Activated T-cell treated with anti-CD3 and anti-CD28 coated beads, Interleukin-2, amount 50 U/mL, for 4 hours (primary cell): ENCODE data around the gene TNFRSF11A. TPM values are rescaled to one million over a fixed set of nuclear protein-coding genes. Genes with fewer than 3 reads are reported as not detected.

ENCODE experiments used
- ATAC-seq, 2 donors: fragments of 200-7000 bp; cut with Tn5 transposase; one replicate each; pipeline ENCODE4 v1.10.0; 2021
- DNase-seq: peaks from one replicate; pipeline ENCODE4 v3.0.0-alpha.2; 2020
- H3K27me3 Mint-ChIP-seq: one replicate; pipeline ENCODE4 v1.8.0; 2021; ENCODE audit warnings: low read depth, mixed read lengths
- H3K36me3 Mint-ChIP-seq: one replicate; pipeline ENCODE4 v1.8.0; 2022; ENCODE audit warnings: mixed read lengths; ENCODE audit not compliant: insufficient read depth
- H3K4me1 Mint-ChIP-seq: one replicate; pipeline ENCODE4 v1.8.0; 2021; ENCODE audit warnings: low read depth, mixed read lengths
- H3K4me3 Mint-ChIP-seq: one replicate; pipeline ENCODE4 v1.8.0; 2021; ENCODE audit warnings: mild to moderate bottlenecking, moderate library complexity, mixed read lengths
- H3K9me3 Mint-ChIP-seq: one replicate; pipeline ENCODE4 v1.8.0; 2021; ENCODE audit warnings: mixed read lengths
- total RNA-seq, 3 donors: library from RNA; stranded (reverse); gene quantifications; one replicate each; pipeline ENCODE4 v1.2.1, GENCODE V29; 2021

The TNFRSF11A gene
- total RNA-seq, result 1 to 10 TPM; 1.3 to 2.9 (median 1.7) TPM

DNA sequence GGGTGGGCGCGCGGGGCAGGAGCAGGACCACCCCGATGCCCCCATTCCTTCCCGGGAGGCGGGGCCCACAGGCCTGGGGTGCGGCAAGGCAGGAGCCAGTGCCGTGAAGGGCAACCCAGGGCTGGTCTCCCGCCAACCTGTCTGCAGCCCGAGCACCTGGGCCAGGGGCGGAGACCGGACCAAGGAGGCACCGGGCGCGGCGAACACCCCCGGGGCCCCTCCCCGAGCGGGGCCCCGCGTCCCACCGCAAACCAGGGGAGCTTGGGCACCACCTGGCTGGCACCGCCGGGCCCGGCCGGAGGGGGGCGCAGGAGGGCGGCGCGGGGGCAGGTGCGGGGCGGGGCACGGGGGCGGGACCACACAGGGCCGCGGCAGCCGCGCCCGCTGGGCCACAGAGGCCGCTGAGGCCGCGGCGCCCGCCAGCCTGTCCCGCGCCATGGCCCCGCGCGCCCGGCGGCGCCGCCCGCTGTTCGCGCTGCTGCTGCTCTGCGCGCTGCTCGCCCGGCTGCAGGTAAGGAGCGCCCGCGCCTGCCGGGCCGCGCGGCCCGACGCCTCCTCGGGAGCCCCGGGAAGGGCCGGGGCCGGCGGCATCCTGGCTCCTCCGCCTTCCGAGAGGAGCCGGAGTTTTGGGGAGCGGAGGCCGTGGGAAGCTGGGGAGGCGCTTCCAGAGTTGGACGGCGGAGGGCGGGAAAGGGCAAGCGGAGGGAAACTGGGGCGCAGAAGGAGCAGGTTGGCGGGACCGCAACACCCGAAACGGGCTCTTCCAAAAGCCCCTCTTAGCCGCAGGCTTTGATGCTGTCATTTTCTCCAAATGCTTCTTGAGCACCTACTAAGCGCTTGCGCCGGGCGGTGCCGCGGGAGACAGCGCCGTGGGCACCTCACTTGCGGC lies at the start of gene TNFRSF11A:
TSS of gene TNFRSF11A (plus strand) at position 394 of the 889 bp plus-strand sequence. CDS start at position 437, 43 bp downstream.
- Mint-ChIP-seq H3K9me3 (no peaks in the 10 kb centered on the region), H3K4me1 (peaks cover 35% of the 10 kb centered on the region), H3K36me3 (no peaks in the 10 kb centered on the region), H3K4me3 (peak within 1 kb of the TSS; percentile 80), H3K27me3 (peaks cover 65% of the 10 kb centered on the region)
- DNase-seq, result peak; percentile 51
- peak; percentile 79 to 81 for ATAC-seq

DNA sequence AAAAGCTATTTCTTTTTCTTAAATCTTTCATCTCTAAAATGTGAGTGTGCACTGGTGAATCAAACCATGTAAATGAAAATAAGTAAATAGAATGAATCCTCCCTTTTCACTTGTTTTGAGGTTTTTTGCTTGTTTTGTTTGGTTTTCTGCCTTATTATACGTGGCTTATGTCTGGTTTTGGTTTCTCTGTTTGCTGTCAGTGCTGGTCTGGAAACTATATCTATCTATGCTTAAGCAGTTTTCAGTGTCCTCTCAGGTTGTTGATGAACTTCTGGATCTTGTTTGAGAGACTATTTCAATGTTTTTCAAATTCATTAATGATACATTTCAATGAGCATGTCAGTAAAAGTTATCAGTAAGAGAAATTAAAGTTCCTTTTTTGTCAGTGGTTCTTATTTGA lies 48.1 kb upstream of the TNFRSF11A start:
- DNase-seq (no peak), ATAC-seq (no peak)
- Mint-ChIP-seq H3K9me3 (no peaks in the 10 kb centered on the region), H3K36me3 (peaks cover 26% of the 10 kb centered on the region), H3K4me3 (no peak overlapping the region), H3K27me3 (no peaks in the 10 kb centered on the region), H3K4me1 (peaks cover 11% of the 10 kb centered on the region)

DNA sequence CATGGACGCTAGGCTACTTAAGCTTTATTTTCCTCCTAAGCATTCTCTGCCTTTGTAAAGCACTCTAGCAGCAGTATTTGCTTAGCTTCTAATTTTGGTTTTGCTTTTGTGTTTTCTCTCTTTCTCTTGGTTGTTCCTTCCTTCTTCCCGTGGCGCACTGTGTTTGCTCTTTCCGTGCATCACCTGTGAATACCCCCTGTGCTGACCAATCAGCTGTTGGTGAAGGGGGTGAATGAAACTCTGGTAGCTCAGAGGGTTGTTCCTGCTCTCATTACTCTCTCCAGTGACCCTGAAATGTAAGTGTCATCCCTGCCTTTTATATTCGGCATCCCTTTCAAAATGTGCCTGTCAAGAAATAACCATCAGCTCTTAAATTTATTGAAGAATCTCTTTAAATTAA lies 45.5 kb upstream of the TNFRSF11A start:
- H3K9me3 Mint-ChIP-seq, result no peaks in the 10 kb centered on the region
- peaks cover 17% of the 10 kb centered on the region for H3K4me1 Mint-ChIP-seq
- DNase-seq (no peak), ATAC-seq (no peak)
- no peak overlapping the region for H3K4me3 Mint-ChIP-seq
- no peaks in the 10 kb centered on the region for H3K27me3 Mint-ChIP-seq
- peaks cover 42% of the 10 kb centered on the region for H3K36me3 Mint-ChIP-seq

DNA sequence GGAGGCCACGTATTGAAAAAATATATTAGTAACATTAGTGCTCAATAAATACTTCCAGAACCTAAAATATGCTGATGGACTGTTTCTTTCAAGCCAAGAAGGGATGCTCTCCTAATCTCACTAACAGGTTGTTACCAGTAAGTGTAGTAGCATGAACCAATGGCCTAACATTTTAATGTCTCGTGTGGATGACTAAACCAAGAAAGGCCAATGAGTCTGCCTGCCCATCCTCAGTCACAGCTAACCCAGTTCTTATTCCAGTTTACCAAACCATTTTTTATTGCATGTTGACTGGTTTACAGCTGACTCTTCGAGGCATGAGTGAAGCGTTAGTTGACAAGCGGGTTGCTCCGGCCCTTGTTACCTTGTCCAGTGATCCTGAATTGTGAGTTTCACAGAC lies 45.1 kb upstream of the TNFRSF11A start:
- no peaks in the 10 kb centered on the region for H3K9me3 Mint-ChIP-seq
- H3K4me1 Mint-ChIP-seq, result peaks cover 17% of the 10 kb centered on the region
- no peak overlapping the region for H3K4me3 Mint-ChIP-seq
- H3K27me3 Mint-ChIP-seq, result no peaks in the 10 kb centered on the region
- peaks cover 45% of the 10 kb centered on the region for H3K36me3 Mint-ChIP-seq
- DNase-seq, result no peak
- ATAC-seq, result no peak

DNA sequence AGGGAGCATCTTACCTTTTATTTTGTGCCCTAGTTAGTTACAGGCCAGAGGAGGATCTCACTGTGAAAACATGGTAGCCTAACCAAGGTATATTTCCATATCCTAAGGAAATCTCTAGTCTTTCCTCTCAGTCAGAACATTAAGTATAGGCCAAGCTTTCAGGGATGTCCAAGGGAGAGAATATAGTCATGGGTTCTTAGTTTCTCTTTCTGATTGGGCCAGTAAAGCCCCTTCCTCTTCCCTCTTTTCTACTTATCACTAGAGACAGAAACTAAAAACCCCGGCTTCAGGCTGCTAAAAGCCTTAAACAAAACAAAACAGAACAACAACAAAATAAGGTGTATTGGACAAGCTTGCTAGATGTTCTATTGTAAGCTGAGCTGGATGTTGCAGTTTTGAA lies 44.3 kb upstream of the TNFRSF11A start:
- no peaks in the 10 kb centered on the region for H3K9me3 Mint-ChIP-seq
- DNase-seq, result no peak
- ATAC-seq, result no peak
- H3K27me3 Mint-ChIP-seq, result no peaks in the 10 kb centered on the region
- H3K4me1 Mint-ChIP-seq, result peaks cover 17% of the 10 kb centered on the region
- H3K4me3 Mint-ChIP-seq, result no peak overlapping the region
- peaks cover 45% of the 10 kb centered on the region for H3K36me3 Mint-ChIP-seq

DNA sequence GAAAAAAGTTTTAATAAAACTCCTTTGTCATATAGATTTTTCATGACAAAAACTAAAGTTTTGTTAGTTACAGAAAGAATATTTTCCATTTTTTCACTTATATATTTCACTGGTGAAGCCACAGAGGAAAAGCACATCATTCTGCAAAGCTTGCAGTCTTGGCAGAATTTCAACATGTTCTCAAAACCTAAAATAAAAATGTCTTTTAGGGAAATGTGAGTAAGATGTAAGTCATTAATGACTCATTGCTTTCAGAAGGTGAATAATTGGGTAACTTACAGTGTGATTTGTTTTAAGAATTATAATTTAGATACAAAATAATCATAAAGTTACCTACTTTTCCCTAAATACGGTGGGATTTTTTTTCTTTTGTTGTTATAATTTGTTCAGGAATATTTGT lies 43.4 kb upstream of the TNFRSF11A start:
- Mint-ChIP-seq H3K4me1 (peaks cover 17% of the 10 kb centered on the region), H3K4me3 (no peak overlapping the region), H3K36me3 (peaks cover 46% of the 10 kb centered on the region), H3K27me3 (no peaks in the 10 kb centered on the region), H3K9me3 (no peaks in the 10 kb centered on the region)
- ATAC-seq (peak; percentile 56 to 64), DNase-seq (no peak)

DNA sequence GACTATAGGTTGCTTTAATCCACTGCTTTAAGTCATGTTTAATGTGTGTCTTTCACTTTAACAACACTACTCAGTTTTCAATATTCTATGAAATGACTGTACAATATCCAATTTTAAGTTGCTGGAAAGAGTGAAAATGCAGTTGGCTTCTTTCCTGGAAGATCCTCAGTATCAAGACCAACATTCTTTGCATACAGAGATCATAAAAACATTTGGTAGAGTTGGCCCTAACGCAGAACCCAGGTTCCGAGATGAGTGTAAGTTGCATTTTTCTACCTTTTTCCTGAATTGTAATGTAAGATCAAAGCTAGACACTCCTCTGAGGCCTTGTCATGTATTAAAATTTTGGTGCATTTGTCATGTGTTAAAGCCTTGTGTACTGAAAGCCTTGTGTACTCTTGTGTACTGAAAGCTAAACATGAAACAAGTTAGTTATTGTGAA lies 42.9 kb upstream of the TNFRSF11A start:
- H3K4me3 Mint-ChIP-seq, result no peak overlapping the region
- peaks cover 17% of the 10 kb centered on the region for H3K4me1 Mint-ChIP-seq
- ATAC-seq, result peak; percentile 64 to 65
- peaks cover 43% of the 10 kb centered on the region for H3K36me3 Mint-ChIP-seq
- no peaks in the 10 kb centered on the region for H3K27me3 Mint-ChIP-seq
- no peak for DNase-seq
- H3K9me3 Mint-ChIP-seq, result no peaks in the 10 kb centered on the region

DNA sequence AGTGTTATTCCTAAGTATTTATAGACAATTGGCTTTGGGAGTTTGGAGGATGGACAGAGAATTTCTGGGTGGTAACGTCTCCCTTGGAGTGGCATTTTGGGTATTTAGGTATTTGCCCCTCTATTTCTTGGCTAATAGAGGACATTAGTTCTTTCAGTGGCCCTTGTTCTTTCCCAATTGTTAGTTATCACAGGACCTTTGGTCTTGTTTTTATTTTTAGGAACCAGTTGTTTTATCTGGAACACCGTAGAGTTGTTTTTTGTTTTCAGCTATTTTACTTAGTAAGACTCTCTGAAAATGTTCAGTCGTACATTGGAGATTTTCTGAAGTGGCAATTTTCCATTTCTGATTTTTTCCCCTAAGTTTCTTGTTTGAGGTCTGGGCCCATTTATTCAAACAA lies 40.5 kb upstream of the TNFRSF11A start:
- H3K4me3 Mint-ChIP-seq, result no peak overlapping the region
- H3K36me3 Mint-ChIP-seq, result peaks cover 50% of the 10 kb centered on the region
- DNase-seq (no peak), ATAC-seq (no peak)
- H3K9me3 Mint-ChIP-seq, result no peaks in the 10 kb centered on the region
- H3K4me1 Mint-ChIP-seq, result peaks cover 20% of the 10 kb centered on the region
- no peaks in the 10 kb centered on the region for H3K27me3 Mint-ChIP-seq

DNA sequence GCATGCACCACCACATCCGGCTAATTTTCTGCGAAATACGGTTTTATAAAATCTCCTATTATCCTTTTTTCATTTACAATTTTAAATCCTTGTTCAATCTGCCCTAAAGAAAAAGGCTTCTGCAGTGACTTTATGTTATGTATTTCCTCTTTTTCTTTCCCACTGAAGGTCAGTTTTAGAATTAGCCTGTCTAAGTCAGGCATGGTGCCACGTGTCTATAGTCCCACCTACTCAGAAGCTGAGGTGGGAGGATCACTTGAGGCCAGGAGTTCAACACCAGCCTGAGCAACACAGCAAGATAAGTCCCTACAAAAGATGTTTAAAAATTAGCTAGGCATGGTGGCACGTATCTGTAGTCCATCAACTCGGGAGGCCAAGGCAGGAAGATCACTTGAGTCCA lies 39.8 kb upstream of the TNFRSF11A start:
- DNase-seq (no peak), ATAC-seq (no peak)
- H3K36me3 Mint-ChIP-seq, result peaks cover 50% of the 10 kb centered on the region
- no peak overlapping the region for H3K4me3 Mint-ChIP-seq
- peaks cover 20% of the 10 kb centered on the region for H3K4me1 Mint-ChIP-seq
- no peaks in the 10 kb centered on the region for H3K27me3 Mint-ChIP-seq
- no peaks in the 10 kb centered on the region for H3K9me3 Mint-ChIP-seq

DNA sequence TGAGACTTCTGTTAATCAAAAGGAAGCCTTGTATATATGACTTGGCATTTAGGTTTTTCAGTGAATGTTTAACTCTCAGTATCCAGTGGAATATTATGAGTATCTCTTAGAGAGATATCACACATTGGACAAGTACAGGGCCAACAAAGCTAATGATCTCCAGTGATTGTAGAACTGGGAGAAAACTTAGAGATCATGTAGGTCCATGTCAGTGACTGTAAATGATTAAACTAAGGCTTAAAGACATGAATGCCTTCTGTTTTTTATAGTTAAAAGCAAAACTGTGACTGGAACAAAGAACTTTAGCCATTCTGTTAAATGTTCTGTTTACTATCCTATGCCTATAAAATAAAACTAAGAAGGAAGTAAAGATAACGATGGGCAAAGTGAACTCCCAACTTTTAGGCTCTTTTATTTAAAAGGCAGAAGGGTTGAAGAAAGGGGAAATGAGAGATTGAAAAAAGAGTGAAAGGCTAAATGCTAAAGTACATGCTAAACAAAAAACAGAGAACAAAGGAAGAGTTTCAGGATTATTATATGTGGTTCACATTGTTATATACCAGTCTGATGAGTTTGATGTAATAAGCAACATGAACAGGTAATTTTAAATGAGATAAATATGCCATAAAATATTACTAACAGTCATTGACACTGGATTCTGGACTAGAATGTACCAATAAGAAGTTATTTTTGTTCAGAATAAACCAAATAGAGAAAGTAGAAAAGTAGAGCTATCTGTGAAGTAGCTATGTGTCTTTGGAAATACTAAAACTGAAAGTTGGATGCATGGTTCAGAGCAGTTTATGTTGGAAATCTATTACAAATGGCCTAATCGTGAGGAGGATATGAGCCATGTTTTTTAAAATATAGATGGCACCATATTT lies 37.1 kb upstream of the TNFRSF11A start:
- H3K4me1 Mint-ChIP-seq, result peaks cover 5% of the 10 kb centered on the region
- no peaks in the 10 kb centered on the region for H3K27me3 Mint-ChIP-seq
- H3K36me3 Mint-ChIP-seq, result peaks cover 37% of the 10 kb centered on the region
- ATAC-seq (no peak), DNase-seq (no peak)
- no peaks in the 10 kb centered on the region for H3K9me3 Mint-ChIP-seq
- H3K4me3 Mint-ChIP-seq, result no peak overlapping the region

DNA sequence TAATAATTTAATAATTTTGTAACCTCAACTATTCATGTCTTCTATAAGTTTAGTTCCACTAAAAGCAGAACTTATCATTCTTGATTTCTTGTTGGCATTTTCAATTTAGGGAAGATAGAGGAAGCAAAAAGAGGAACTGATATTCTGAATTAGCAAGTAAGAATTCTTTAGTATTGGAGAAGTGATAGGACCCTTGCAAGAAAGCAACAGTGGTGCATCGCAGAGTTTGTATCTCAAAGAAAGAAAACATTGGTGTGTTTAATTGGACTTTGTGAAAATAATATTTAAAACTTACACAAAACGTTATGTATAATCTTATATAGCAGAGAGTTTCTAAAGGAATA lies 36.5 kb upstream of the TNFRSF11A start:
- Mint-ChIP-seq H3K36me3 (peaks cover 34% of the 10 kb centered on the region), H3K9me3 (no peaks in the 10 kb centered on the region), H3K4me1 (peaks cover 3% of the 10 kb centered on the region), H3K27me3 (no peaks in the 10 kb centered on the region), H3K4me3 (no peak overlapping the region)
- ATAC-seq (no peak), DNase-seq (no peak)

DNA sequence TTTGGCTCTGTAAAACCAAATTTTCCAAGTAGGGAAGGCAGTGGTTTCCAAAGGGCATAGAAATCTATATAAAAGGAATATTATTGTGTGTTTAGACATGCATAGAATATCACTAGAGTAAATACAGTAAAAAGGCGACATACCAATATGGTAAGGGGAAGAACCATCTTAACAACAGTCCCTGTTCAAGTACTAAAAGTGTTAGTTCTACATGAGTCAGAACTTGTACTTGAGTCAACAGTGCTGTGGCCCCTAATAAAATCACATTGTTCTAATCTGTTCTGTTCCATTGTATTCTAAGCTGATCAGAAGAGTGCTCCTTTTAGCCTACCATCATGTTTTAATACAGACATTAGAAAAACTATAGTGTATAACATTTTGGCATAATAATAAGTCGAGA lies 36.1 kb upstream of the TNFRSF11A start:
- peaks cover 3% of the 10 kb centered on the region for H3K4me1 Mint-ChIP-seq
- ATAC-seq (peak; percentile 52 to 57), DNase-seq (no peak)
- no peak overlapping the region for H3K4me3 Mint-ChIP-seq
- H3K36me3 Mint-ChIP-seq, result peaks cover 34% of the 10 kb centered on the region
- no peaks in the 10 kb centered on the region for H3K9me3 Mint-ChIP-seq
- no peaks in the 10 kb centered on the region for H3K27me3 Mint-ChIP-seq

DNA sequence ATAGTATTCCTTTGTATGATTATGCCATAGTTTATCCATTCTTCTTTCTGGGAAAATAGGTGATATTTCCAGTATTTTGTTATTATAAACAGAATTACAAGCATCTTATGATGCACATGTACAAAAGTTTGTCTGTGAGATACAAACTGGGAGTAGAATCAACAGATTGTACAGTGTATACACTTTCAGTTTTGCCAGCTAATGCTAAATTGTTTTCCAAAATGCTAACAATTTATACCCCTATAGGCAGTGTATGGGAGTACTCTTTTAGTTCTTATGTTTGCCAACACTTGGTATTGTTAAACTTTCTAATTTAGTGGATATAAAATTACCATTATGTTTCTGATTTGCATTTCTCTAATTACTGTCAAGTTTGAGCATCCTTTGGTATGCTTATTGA lies 31.0 kb upstream of the TNFRSF11A start:
- DNase-seq (no peak), ATAC-seq (no peak)
- peaks cover 9% of the 10 kb centered on the region for H3K4me1 Mint-ChIP-seq
- H3K9me3 Mint-ChIP-seq, result no peaks in the 10 kb centered on the region
- H3K36me3 Mint-ChIP-seq, result peaks cover 26% of the 10 kb centered on the region
- H3K27me3 Mint-ChIP-seq, result no peaks in the 10 kb centered on the region
- H3K4me3 Mint-ChIP-seq, result no peak overlapping the region

DNA sequence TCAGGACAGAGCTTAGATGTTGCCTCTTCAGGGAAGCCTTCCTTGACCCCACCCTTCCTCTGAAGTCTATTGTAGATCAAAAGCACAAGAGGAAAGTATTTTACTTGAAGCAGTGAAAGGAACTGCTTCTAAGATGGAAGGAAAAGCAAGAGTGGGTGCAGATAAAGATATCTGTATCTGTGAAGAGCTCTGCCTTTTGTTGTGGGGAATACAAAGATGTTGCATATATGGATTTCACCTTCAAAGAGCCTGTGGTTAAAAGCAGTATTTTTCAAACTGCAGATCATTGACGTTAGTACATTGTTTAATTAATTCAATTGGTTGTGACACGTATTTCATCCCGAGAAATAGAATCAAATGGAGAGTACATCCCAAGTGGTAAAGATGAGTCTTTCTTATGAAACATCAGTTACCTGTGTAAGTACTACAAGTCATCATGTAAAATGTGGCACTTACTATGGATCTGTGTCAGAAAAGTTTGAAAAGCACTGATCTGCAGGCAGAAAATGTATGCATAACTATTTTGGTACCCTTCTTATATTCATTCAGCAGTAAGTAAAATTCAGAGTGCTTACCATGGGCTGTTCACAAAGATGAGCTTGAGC lies 24.6 kb upstream of the TNFRSF11A start:
- Mint-ChIP-seq H3K36me3 (peaks cover 58% of the 10 kb centered on the region), H3K9me3 (no peaks in the 10 kb centered on the region)

More for the DNA sequence above, 24.6 kb upstream of the TNFRSF11A start:
- H3K27me3 Mint-ChIP-seq, result no peaks in the 10 kb centered on the region
- H3K4me3 Mint-ChIP-seq, result no peak overlapping the region
- ATAC-seq, result no peak
- H3K4me1 Mint-ChIP-seq, result peaks cover 19% of the 10 kb centered on the region
- no peak for DNase-seq
